H9 (cell line): ENCODE results near the gene CETP. TPM values are rescaled to one million over a fixed set of nuclear protein-coding genes. Genes with fewer than 3 reads are reported as not detected.

Source experiments
- DNase-seq: peaks from one replicate; pipeline ENCODE4 v3.0.0-alpha.2; 2017
- H2AFZ ChIP-seq: one replicate; pipeline ENCODE4 v1.6.1; 2013; ENCODE audit warnings: mild to moderate bottlenecking, low read length, control low read depth, moderate library complexity
- H2AK5ac ChIP-seq: 2 replicates; pipeline ENCODE4 v1.6.1; 2013; ENCODE audit warnings: low read length, control low read depth, mixed read lengths; ENCODE audit not compliant: insufficient read length
- H2BK120ac ChIP-seq: one replicate; pipeline ENCODE4 v1.6.1; 2013; ENCODE audit warnings: low read depth, mild to moderate bottlenecking, low read length, control low read depth, inconsistent platforms; ENCODE audit not compliant: poor library complexity, severe bottlenecking
- H2BK12ac ChIP-seq: 2 replicates; pipeline ENCODE4 v1.6.1; 2013; ENCODE audit warnings: low read length, control low read depth, mixed read lengths, low read depth; ENCODE audit not compliant: insufficient read length
- H2BK15ac ChIP-seq: 2 replicates; pipeline ENCODE4 v1.6.1; 2013; ENCODE audit warnings: low read depth, low read length, control low read depth
- H2BK20ac ChIP-seq: one replicate; pipeline ENCODE4 v1.6.1; 2013; ENCODE audit warnings: low read depth, mild to moderate bottlenecking, low read length, control low read depth, inconsistent platforms; ENCODE audit not compliant: poor library complexity, severe bottlenecking
- H2BK5ac ChIP-seq: 2 replicates; pipeline ENCODE4 v1.6.1; 2013; ENCODE audit warnings: low read length, control low read depth, mixed read lengths; ENCODE audit not compliant: insufficient read length
- H3K14ac ChIP-seq: 2 replicates; pipeline ENCODE4 v1.6.1; 2013; ENCODE audit warnings: low read length, control low read depth; ENCODE audit not compliant: insufficient read depth
- H3K18ac ChIP-seq: 2 replicates; pipeline ENCODE4 v1.6.1; 2013; ENCODE audit warnings: low read depth, mild to moderate bottlenecking, mixed read lengths, low read length, control low read depth; ENCODE audit not compliant: insufficient read length
- H3K23ac ChIP-seq: 2 replicates; pipeline ENCODE4 v1.6.1; 2013; ENCODE audit warnings: low read length, control low read depth, mixed read lengths, low read depth; ENCODE audit not compliant: insufficient read length
- H3K23me2 ChIP-seq: 2 replicates; pipeline ENCODE4 v1.6.1; 2013; ENCODE audit warnings: low read depth, mild to moderate bottlenecking, mixed read lengths, low read length, control low read depth; ENCODE audit not compliant: insufficient read length, poor library complexity, severe bottlenecking
- H3K27ac ChIP-seq: 2 replicates; pipeline ENCODE4 v1.5.1; 2013; ENCODE audit warnings: low read length, control low read depth, mixed read lengths, low read depth; ENCODE audit not compliant: insufficient read length
- H3K27me3 ChIP-seq: 2 replicates; pipeline ENCODE4 v1.6.1; 2013; ENCODE audit warnings: low read length, control low read depth, inconsistent platforms; ENCODE audit not compliant: insufficient read depth
- H3K4ac ChIP-seq: 2 replicates; pipeline ENCODE4 v1.6.1; 2013; ENCODE audit warnings: low read depth, mild to moderate bottlenecking, control low read depth, inconsistent platforms, low read length, moderate library complexity
- H3K4me1 ChIP-seq: 2 replicates; pipeline ENCODE4 v1.6.1; 2013; ENCODE audit warnings: low read length, control low read depth, inconsistent platforms; ENCODE audit not compliant: insufficient read depth
- H3K4me2 ChIP-seq: 2 replicates; pipeline ENCODE4 v1.6.1; 2013; ENCODE audit warnings: low read length, control low read depth, mixed read lengths; ENCODE audit not compliant: insufficient read length, insufficient read depth
- H3K56ac ChIP-seq: 2 replicates; pipeline ENCODE4 v1.6.1; 2013; ENCODE audit warnings: low read depth, mild to moderate bottlenecking, mixed read lengths, low read length, control low read depth; ENCODE audit not compliant: insufficient read length
- H3K79me1 ChIP-seq: 2 replicates; pipeline ENCODE4 v1.6.1; 2013; ENCODE audit warnings: low read depth, mild to moderate bottlenecking, moderate library complexity, low read length, control low read depth, inconsistent platforms; ENCODE audit not compliant: insufficient read depth, poor library complexity, severe bottlenecking
- H3K79me2 ChIP-seq: 2 replicates; pipeline ENCODE4 v1.6.1; 2013; ENCODE audit warnings: low read length, control low read depth, inconsistent platforms; ENCODE audit not compliant: insufficient read depth
- H3K9ac ChIP-seq: 2 replicates; pipeline ENCODE4 v1.6.1; 2013; ENCODE audit warnings: low read length, control low read depth, mixed read lengths; ENCODE audit not compliant: insufficient read length; ENCODE audit errors: extremely low read depth
- H3K9me3 ChIP-seq: one replicate; pipeline ENCODE4 v1.6.1; 2013; ENCODE audit warnings: low read depth, low read length, inconsistent platforms; ENCODE audit not compliant: control insufficient read depth
- H3T11ph ChIP-seq: one replicate; pipeline ENCODE4 v1.6.1; 2013; ENCODE audit warnings: mild to moderate bottlenecking, low read length, control low read depth, inconsistent platforms
- H4K20me1 ChIP-seq: one replicate; pipeline ENCODE4 v1.6.1; 2013; ENCODE audit not compliant: control insufficient read depth, insufficient read length, insufficient read depth
- H4K5ac ChIP-seq: 2 replicates; pipeline ENCODE4 v1.6.1; 2013; ENCODE audit warnings: low read depth, mild to moderate bottlenecking, mixed read lengths, low read length, control low read depth; ENCODE audit not compliant: insufficient read length
- H4K8ac ChIP-seq: replicated peaks from 2 replicates; pipeline ENCODE4 v1.6.1; 2013; ENCODE audit warnings: low read length, control low read depth, mixed read lengths, low read depth; ENCODE audit not compliant: insufficient read length
- H4K91ac ChIP-seq: 2 replicates; pipeline ENCODE4 v1.6.1; 2013; ENCODE audit warnings: low read depth, mild to moderate bottlenecking, moderate library complexity, mixed read lengths, low read length, control low read depth; ENCODE audit not compliant: insufficient read length
- H3K27ac Mint-ChIP-seq, 3 experiments: 2 replicates in 2 of 3; 3 replicates in 1 of 3; pipeline ENCODE4 v1.8.0; 2020 to 2021; ENCODE audit warnings: mixed read lengths in 3 of 3, mild to moderate bottlenecking in 1 of 3, moderate library complexity in 1 of 3
- H3K27me3 Mint-ChIP-seq: 2 replicates; pipeline ENCODE4 v1.8.0; 2021; ENCODE audit warnings: low read depth, mild to moderate bottlenecking, moderate library complexity, mixed read lengths
- H3K36me3 Mint-ChIP-seq, 3 experiments: 2 replicates in 2 of 3; 3 replicates in 1 of 3; pipeline ENCODE4 v1.8.0; 2020 to 2021; ENCODE audit warnings: low read depth in 3 of 3, mixed read lengths in 3 of 3; ENCODE audit not compliant: insufficient read depth in 1 of 3
- H3K4me1 Mint-ChIP-seq, 2 experiments: 2 replicates each; pipeline ENCODE4 v1.8.0; 2020; ENCODE audit warnings: mixed read lengths in 2 of 2
- H3K4me3 Mint-ChIP-seq, 2 experiments: 2 replicates in 1 of 2; 3 replicates in 1 of 2; pipeline ENCODE4 v1.8.0; 2020 to 2021; ENCODE audit warnings: mild to moderate bottlenecking in 2 of 2, mixed read lengths in 2 of 2, moderate library complexity in 1 of 2
- H3K9me3 Mint-ChIP-seq, 2 experiments: 2 replicates in 1 of 2; 3 replicates in 1 of 2; pipeline ENCODE4 v1.8.0; 2020; ENCODE audit warnings: mild to moderate bottlenecking in 2 of 2, mixed read lengths in 2 of 2, moderate library complexity in 1 of 2
- WGBS: extraction: QIAGEN DNeasy Blood & Tissue Kit; methylation state at CpG from one replicate; pipeline ENCODE4 v1.1.7; 2013; ENCODE audit warnings: missing lambda C conversion rate, low lambda C conversion rate, mixed read lengths; ENCODE audit not compliant: insufficient read length; ENCODE audit errors: extremely low coverage; 5-methylcytosine and 5-hydroxymethylcytosine counted together
- total RNA-seq: library from RNA; stranded (reverse); gene quantifications from 2 replicates; pipeline ENCODE4 v1.2.1, GENCODE V29; 2021
- TF ChIP-seq, protein P1 (sequence below): fragments of 200-600 bp; sonication (generic); conservative IDR thresholded peaks from 3 replicates; pipeline ENCODE4 v1.8.0; 2021; ENCODE audit warnings: antibody characterized with exemption, mild to moderate bottlenecking

CETP gene
- total RNA-seq, 1 experiment from 2014 or later: not detected

DNA sequence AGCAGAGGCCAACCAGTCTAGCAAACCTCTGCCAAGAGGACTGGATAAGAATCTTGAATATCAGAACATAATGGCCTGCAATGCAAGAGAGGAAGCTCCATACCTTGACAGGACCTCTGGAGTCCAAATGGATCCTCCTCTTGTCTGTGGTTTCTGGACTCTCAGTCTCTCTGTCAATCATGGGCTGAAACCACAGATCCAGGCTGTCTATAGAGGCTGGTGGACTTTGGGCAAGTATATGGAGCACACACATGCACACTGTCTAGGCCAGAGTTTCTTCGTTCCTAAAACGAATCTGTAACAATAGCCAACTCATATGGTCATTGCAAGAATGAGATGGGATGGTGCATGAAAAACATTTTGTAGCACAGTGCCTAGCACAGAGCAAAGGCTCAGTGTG is 65.3 kb downstream of the CETP start:
- H3K9me3 ChIP-seq: no peaks in the 10 kb centered on the region
- no peak overlapping the region for H2BK20ac ChIP-seq
- no peak overlapping the region for H2AFZ ChIP-seq
- H2BK5ac ChIP-seq: no peak overlapping the region
- no peaks in the 10 kb centered on the region for H3K4me1 ChIP-seq
- no peaks in the 10 kb centered on the region for H4K20me1 ChIP-seq
- no peak overlapping the region for H4K91ac ChIP-seq
- H3K79me2 ChIP-seq: no peaks in the 10 kb centered on the region
- H3K14ac ChIP-seq: no peak overlapping the region
- no peak overlapping the region for H2BK12ac ChIP-seq
- H3K27me3 Mint-ChIP-seq: peaks cover 3% of the 10 kb centered on the region
- no peak overlapping the region for H2BK120ac ChIP-seq
- no CpG with 5 or more reads among the region's 2 CpGs for WGBS
- no peaks in the 10 kb centered on the region for H3K9me3 Mint-ChIP-seq
- no peaks in the 10 kb centered on the region for H3K27me3 ChIP-seq
- H3K23ac ChIP-seq: no peak overlapping the region
- H3K23me2 ChIP-seq: no peaks in the 10 kb centered on the region
- no peak overlapping the region for H3K4me2 ChIP-seq
- H4K5ac ChIP-seq: no peak overlapping the region
- H3K4ac ChIP-seq: no peak overlapping the region
- no peak overlapping the region for H4K8ac ChIP-seq
- no peak overlapping the region for H3K9ac ChIP-seq
- no peak overlapping the region for H3K4me3 Mint-ChIP-seq
- DNase-seq: no peak
- H3K27ac ChIP-seq: no peak overlapping the region
- H2AK5ac ChIP-seq: no peak overlapping the region
- H3T11ph ChIP-seq: no peak overlapping the region
- H3K18ac ChIP-seq: no peak overlapping the region
- no peak overlapping the region for H3K27ac Mint-ChIP-seq
- H2BK15ac ChIP-seq: no peak overlapping the region
- H3K36me3 Mint-ChIP-seq: no peaks in the 10 kb centered on the region
- TF ChIP-seq, protein P1, sequence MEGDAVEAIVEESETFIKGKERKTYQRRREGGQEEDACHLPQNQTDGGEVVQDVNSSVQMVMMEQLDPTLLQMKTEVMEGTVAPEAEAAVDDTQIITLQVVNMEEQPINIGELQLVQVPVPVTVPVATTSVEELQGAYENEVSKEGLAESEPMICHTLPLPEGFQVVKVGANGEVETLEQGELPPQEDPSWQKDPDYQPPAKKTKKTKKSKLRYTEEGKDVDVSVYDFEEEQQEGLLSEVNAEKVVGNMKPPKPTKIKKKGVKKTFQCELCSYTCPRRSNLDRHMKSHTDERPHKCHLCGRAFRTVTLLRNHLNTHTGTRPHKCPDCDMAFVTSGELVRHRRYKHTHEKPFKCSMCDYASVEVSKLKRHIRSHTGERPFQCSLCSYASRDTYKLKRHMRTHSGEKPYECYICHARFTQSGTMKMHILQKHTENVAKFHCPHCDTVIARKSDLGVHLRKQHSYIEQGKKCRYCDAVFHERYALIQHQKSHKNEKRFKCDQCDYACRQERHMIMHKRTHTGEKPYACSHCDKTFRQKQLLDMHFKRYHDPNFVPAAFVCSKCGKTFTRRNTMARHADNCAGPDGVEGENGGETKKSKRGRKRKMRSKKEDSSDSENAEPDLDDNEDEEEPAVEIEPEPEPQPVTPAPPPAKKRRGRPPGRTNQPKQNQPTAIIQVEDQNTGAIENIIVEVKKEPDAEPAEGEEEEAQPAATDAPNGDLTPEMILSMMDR: no peak
- H3K79me1 ChIP-seq: no peaks in the 10 kb centered on the region
- H3K56ac ChIP-seq: no peak overlapping the region
- H3K4me1 Mint-ChIP-seq: peaks cover 10 to 15% of the 10 kb centered on the region in 2 experiments
